Iris pigment epithelial cell (primary cell): ENCODE data around the gene FBF1.
A peak's percentile ranks its signal among the peaks of the same experiment; 100 is the strongest.
"Not testable (repeated sequence)": the region's sequence is repeated elsewhere in the genome, so short reads cannot be mapped to it uniquely, and the experiment has no call there.

ENCODE experiments used
- DNase-seq: peaks from one replicate; pipeline ENCODE4 v3.0.0-alpha.2; 2011; ENCODE audit warnings: low read depth

Gene FBF1

DNA sequence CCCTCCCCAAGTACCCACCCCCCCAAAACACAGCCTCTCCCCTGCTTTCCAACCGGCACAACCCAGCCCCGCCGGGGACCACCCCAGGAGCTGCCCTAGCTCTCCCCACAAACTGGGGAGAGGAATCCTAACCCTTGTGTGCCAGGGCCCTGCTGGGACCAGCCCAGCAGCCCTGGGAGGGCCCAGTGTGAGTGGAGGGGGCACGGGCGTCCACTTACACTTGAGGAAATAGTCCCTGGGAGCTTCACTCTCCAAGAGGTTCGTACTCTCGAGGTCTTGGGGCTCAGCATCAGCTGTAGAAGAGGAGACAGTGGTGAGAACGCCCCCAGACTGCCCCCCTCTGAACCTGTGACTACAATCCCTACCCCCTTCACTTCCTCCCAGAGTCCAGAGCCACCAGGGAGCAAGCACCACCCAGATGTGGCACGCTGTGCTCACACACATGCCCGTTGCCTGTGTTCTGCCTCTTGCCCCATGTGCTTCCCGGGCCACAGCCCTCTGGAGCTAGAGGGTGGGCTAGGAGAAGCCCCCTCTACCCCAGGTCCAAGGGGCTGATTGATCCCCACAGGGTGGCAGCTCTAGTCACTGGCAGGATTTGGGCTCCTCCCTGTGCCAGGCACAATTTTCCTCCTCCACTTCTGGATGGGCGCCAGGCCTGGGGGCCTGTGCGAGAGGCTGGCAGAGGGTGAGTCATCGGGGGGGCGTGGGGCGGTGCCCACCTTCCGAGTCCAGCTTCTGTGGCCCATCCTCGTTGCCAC, 65.5 kb downstream of the FBF1 start:
- no peak for DNase-seq

DNA sequence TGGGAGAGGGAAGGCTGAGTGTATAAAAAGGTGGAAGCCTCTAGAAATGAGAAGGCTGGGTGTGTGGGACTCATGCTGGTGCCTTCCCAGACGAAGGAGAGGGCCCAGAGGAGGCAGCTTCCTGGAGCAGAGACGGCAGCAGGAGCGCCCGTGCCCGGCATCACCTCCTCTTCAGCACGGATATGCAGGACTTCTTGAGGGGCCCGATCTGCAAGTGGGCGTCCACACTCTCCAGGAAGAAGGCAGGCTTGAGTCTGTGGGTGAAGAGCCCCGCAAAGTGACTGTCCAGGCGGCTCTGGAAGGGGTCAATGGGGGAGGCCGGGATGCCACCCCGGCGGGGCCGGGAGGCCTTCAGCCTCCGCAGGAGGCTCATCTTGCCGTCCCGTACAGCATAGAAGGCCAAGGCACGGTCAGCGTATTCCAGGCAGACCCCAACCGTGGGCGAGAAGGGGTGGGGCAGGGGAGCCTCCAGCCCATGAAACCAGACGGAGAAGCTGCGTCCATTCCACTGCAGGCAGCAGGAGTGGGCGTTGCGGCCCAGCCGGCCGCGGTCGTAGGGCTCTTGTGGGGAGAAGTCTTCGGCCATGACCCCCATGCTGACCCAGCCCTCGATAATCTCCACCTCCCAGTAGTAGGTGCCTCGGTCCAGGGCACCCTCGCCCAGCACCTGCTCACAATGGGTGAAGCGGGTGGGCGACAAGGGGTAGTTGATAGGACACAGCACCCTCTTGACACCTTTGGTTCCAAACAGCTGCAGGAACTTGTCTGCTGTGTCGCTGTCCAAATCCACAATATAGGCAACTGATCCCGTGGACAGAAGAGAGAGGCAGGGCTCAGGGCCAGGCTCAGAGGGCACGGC, 66.3 kb downstream of the FBF1 start:
- DNase-seq, result no peak

DNA sequence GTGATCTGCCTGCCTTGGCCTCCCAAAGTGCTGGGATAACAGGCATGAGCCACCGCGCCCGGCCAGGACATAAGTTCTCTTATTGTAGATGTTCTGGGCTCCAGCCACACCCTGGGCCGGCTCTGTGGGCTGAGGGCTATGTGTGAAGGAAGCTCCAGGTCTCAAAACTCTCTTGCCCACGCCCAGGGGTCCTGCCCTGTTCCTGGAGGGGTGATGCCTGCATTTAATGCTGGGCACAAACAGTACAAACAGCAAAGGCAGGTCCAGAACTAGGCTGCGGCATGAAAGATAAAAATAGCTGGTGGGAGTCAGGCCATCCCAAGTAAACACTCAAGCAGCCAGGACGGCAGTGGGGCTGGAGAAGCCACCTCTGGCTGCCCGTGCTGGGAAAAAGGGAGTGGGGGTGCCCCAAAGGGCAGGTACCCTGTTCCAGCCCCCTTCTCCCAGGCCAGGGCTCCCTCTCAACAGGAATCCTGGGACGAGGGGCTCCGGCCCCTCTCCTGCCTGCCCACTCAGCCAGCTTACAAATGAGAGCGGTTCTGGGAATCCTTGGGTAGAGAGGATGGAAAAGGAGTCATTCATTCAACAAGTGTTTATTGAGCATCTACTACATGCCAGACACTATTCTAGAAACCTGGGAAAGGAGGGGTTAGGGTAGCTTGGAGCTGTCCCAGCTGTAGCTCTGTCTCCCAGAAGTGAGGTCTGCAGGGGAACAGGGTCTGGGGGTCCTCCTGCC, 67.1 kb downstream of the FBF1 start:
- no peak for DNase-seq

DNA sequence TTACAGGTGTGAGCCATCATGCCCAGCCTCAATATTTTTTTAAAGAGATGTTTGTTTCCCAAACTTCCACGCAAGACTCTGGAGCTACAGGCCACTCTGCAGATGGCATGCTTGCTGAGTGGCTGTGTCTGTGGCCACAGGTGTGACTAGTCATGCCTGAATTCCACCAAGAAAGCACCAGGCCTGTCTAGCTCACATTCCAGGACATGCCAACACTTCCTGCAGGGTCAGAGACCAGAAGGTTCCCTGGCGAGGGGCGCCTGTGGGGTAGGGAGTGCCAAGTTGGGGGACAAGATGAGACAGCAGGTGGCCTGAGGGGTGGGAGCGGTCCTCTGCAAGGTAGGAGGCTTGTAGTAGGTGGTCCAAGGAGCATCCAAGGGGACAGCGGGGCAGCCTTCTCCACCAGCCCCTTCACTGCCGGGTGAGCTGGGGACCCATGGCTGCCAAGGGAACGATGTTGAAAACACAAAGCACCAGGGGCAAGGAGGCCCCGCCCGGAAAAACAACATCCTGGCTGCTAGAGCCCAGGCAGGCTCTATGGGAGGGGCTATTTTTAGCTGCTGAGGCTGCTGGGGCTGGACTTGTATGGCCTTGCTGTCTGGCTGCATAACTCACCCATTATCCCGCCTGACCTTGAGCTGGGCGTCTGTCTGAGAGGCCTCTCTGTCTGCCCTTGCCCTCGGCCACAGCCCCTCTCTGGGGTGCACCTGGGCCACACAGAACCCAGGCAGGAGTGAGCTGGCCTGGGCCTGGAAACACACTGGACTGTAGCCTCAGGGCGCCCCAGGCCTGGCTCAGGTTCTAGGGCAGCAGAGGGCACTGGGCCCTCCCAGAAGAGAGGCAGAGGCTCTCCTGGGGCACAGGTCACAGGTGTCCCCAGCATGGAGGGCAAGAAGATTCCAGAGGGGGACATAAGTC, 68.1 kb downstream of the FBF1 start:
- peak; percentile 83 for DNase-seq

DNA sequence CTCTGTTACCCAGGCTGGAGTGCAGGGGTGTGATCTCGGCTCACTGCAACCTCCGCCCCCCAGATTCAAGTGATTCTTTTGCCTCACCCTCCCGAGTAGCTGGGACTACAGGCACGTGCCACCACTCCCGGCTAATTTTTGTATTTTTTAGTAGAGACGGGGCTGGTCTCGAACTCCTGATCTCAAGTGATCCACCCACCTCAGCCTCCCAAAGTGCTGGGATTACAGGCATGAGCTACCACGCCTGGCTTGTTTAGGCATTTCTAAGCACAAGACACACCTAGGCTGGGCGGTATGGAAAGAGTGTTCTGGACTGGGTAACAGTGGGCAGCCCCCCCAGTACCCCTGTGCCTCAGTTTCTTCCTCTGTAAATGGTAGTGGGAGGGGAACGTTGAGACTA, 70.6 kb downstream of the FBF1 start:
- DNase-seq, result not testable (repeated sequence)

DNA sequence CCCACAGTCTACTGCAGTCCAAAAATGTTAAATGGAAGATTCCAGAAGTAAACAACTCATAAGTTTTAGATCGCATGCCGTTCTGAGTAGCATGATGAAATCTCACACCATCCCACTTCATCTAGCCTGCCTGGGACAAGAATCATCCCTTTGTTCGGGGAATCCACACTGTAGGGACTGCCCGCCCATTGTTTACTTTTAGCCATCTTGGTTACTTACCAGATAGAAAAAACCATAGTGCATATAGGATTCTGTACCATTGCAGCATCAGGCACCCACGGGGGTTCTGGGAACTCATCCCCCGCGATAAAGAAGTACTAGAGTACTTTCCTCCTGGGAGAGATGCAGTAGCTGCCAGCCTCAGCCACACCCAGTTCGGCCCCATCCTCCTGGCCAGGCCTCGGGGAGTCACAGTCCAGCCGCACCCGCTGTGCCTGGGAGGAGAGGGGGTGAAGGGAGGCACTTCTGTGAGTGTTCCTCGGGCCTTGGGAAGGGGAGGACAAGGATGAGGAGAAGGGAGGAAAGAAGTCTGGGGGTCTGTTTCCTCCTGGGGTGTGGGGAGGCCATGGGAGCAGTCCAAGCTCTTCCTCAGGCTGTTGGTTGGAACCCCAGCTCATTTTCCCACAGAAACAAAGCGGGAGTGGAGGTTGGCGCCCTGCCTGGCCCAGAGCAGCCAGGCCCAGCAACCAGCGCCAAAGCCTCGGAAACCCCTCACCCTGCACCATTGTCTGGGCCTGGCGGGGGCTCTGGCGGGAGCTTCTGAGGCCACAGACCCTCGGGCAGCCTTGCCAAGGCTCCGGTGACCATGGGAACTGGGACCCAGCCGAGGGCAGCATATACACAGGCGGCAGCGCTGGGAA, 71.3 kb downstream of the FBF1 start:
- DNase-seq, result peak; percentile 50

DNA sequence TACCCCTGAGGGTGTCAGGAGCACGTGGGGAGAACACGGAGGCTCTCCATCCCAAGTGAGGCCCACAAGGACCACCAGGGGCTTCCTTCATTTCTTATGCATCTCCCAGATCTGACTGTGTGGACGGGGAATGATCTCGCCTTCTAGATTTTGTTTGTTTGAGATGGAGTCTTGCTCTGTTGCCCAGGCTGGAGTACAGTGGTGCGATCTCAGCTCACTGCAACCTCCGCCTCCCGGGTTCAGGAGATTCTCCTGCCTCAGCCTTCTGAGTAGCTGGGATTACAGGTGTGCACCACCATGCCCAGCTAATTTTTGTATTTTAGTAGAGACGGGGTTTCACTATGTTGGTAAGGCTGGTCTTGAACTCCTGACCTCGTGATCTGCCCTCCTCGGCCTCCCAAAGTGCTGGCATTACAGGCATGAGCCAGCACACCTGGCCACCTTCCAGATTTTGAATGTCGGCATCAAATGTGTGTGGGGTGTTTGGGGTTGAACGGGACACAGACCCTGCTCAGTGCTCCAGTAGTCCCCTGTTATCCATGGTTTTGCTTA, 72.0 kb downstream of the FBF1 start:
- not testable (repeated sequence) for DNase-seq

DNA sequence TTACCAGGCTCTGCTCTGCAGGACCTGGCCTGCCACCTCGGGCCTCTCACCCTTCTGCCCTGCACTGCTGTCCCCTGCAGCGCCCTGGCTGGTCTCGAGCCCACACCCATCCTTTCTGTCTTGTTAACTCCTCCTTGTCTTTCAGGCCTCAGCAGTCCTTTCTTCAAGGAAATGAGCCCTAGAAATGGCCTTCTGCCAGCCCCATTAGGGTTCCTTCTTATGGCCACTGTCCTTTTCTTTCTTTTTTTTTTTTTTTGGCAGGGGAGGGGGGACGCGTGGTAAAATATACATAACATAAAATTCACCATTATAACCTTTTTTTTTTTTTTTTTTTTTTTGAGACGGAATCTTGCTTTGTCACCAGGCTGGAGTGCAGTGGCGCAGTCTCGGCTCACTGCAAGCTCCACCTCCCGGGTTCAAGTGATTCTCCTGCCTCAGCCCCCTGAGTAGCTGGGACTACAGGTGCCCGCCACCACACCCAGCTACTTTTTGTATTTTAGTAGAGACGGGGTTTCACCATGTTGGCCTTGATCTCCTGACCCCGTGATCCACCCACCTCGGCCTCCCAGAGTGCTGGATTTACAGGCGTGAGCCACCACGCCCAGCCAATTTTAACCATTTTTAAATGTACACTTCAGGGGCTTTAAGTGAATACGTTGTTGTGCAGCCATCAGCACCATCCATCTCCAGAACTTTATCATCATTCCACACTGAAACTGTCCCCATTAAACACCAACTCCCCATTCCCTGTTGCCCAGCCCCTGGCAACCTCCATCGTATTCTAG, 75.2 kb downstream of the FBF1 start:
- DNase-seq, result not testable (repeated sequence)

DNA sequence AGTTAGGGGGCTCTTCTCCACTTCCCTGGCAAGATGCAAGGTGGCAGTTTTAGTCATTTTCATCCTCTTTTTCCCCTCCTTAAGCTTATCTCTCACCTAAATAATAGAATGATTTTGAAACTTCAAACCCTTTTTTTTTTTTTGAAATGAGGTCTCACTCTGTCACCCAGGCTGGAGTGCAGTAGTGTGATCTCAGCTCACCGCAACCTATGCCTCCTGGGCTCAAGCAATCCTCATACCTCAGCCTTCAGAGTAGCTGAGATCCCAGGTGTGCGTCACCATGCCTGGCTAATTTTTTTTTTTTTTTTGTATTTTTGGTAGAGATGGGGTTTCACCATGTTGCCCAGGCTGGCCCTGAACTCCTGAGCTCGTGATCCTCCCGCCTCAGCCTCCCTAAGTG, 76.0 kb downstream of the FBF1 start:
- not testable (repeated sequence) for DNase-seq

DNA sequence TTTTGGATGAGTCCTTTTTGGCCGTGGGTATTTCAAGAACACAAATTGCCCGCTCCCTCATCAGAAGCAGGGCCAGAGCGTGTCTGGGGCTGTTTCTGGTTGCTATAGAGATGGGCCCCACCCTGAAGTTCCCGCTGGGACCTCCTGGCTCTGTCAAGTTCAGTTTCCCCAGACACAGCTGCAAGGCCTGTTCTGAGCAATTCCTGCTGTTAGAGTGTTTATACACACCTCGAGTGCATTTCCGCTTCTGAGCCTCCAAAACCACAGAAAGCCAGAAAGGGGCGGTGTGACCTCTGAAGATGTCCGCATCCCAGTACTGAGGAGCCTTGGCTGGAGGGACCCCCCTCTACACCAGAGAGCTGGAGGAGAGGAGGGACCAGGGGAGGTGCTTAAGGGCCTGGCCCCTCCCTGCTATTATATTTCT, 76.4 kb downstream of the FBF1 start:
- peak; percentile 82 for DNase-seq

DNA sequence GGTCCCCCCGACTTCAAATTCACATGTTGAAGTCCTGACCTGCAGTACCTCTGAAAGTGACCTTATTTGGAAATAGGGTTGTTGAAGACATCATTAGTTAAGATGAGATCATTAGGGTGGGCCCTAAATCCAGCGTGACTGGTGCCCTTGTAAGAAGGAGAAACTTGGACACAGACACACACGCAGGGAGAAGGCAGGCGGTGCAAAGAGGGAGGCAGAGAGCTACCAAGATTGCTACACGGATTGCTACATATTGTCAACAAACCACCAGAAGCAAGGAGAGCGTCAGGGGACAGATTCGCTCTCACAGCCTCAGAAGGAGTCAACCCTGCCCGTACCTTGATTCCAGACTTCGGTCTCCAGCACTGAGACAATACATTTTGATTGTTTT, 78.9 kb downstream of the FBF1 start:
- no peak for DNase-seq
